Suprapubic skin (tissue), 4 donors: ENCODE data around the gene KISS1.

Source experiments
- CTCF ChIP-seq, 2 donors: fragments of 200-600 bp in 1 of 2; fragments of 450-650 bp in 1 of 2; sonication (generic) in 1 of 2; IDR thresholded peaks; one replicate each; pipeline ENCODE4 v1.5.1; 2016 to 2019; ENCODE audit warnings: antibody characterized with exemption in 2 of 2, mild to moderate bottlenecking in 1 of 2, moderate library complexity in 1 of 2
- EP300 ChIP-seq: sonication (generic); formaldehyde crosslinking; IDR thresholded peaks from one replicate; pipeline ENCODE4 v1.6.1; 2017; ENCODE audit warnings: antibody characterized with exemption
- POLR2A ChIP-seq, 2 donors: fragments of 450-650 bp; IDR thresholded peaks; one replicate each; pipeline ENCODE4 v1.6.1; 2017; ENCODE audit warnings: antibody characterized with exemption in 2 of 2, mild to moderate bottlenecking in 2 of 2, moderate library complexity in 2 of 2
- POLR2AphosphoS5 ChIP-seq, 3 donors: sonication (generic); formaldehyde crosslinking; IDR thresholded peaks; one replicate each; pipeline ENCODE4 v1.6.1; 2017; ENCODE audit warnings: antibody characterized with exemption in 3 of 3

- TF ChIP-seq POLR2A (IDR thresholded peaks at IDR 0.05) (no peak), CTCF (IDR thresholded peaks at IDR 0.05) (no peak), POLR2AphosphoS5 (IDR thresholded peaks at IDR 0.05) (no peak), EP300 (no peak)
Measured at GRCh38 chr1:204190212-204191211, 5.8 kb downstream of the KISS1 start.
